Hepatocyte (in vitro differentiated cells): ENCODE data around the gene NOX5. TPM values are rescaled to one million over a fixed set of nuclear protein-coding genes. Genes with fewer than 3 reads are reported as not detected.

Experiments
- DNase-seq: peaks from one replicate; pipeline ENCODE4 v3.0.0-alpha.2; 2016; ENCODE audit warnings: low spot score
- H2AFZ ChIP-seq: fragments of 200-600 bp; sonication (generic); 2 replicates; pipeline ENCODE4 v1.6.0; 2016; ENCODE audit warnings: antibody characterized with exemption, mild to moderate bottlenecking
- H3K27ac ChIP-seq: fragments of 200-600 bp; sonication (generic); 2 replicates; pipeline ENCODE4 v1.5.1; 2016; ENCODE audit warnings: mild to moderate bottlenecking
- H3K27me3 ChIP-seq: fragments of 200-600 bp; sonication (generic); 2 replicates; pipeline ENCODE4 v1.6.1; 2016
- H3K36me3 ChIP-seq: fragments of 200-600 bp; sonication (generic); replicated peaks from 2 replicates; pipeline ENCODE4 v1.5.1; 2016; ENCODE audit warnings: low read depth; ENCODE audit not compliant: insufficient read depth
- H3K4me1 ChIP-seq: fragments of 200-600 bp; sonication (generic); 2 replicates; pipeline ENCODE4 v1.5.1; 2016; ENCODE audit warnings: mild to moderate bottlenecking, moderate library complexity; ENCODE audit not compliant: insufficient read depth
- H3K4me2 ChIP-seq: fragments of 200-600 bp; sonication (generic); 2 replicates; pipeline ENCODE4 v1.6.0; 2016
- H3K4me3 ChIP-seq: fragments of 200-600 bp; sonication (generic); 2 replicates; pipeline ENCODE4 v1.5.1; 2016; ENCODE audit warnings: mild to moderate bottlenecking
- H3K79me2 ChIP-seq: fragments of 200-600 bp; sonication (generic); 2 replicates; pipeline ENCODE4 v1.6.0; 2017; ENCODE audit warnings: mild to moderate bottlenecking
- H3K9me2 ChIP-seq: fragments of 200-600 bp; sonication (generic); replicated peaks from 2 replicates; pipeline ENCODE4 v1.6.0; 2017; ENCODE audit warnings: mild to moderate bottlenecking; ENCODE audit not compliant: insufficient read depth
- H3K9me3 ChIP-seq: fragments of 200-600 bp; sonication (generic); 2 replicates; pipeline ENCODE4 v1.5.1; 2016; ENCODE audit warnings: low read depth, mild to moderate bottlenecking
- H4K20me1 ChIP-seq: fragments of 200-600 bp; sonication (generic); 2 replicates; pipeline ENCODE4 v1.6.0; 2016; ENCODE audit warnings: mild to moderate bottlenecking; ENCODE audit not compliant: insufficient read depth, poor library complexity, severe bottlenecking
- EZH2 ChIP-seq: fragments of 200-600 bp; sonication (generic); IDR thresholded peaks from 2 replicates; pipeline ENCODE4 v1.6.1; 2016; ENCODE audit warnings: antibody characterized with exemption, mild to moderate bottlenecking, borderline replicate concordance
- EZH2phosphoT487 ChIP-seq: fragments of 200-600 bp; sonication (generic); IDR thresholded peaks from one replicate; pipeline ENCODE4 v1.6.1; 2018; ENCODE audit warnings: antibody characterized with exemption, mild to moderate bottlenecking, low read depth, moderate library complexity; ENCODE audit not compliant: unreplicated experiment, severe bottlenecking
- WGBS: methylation state at CpG from one replicate; pipeline ENCODE4 v1.1.6; 2016; ENCODE audit warnings: low lambda C conversion rate; ENCODE audit errors: missing lambda C conversion rate; 5-methylcytosine and 5-hydroxymethylcytosine counted together
- polyA plus RNA-seq: library from polyadenylated mRNA; unstranded; fragments of >200 nt; fragmentation: Nextera tagmentation; extraction: Ambion mirVana; gene quantifications from 2 replicates; pipeline ENCODE4 v1.2.1, GENCODE V29; 2016
- total RNA-seq: library from RNA; depleted of rRNA; stranded (reverse); fragments of >200 nt; gene quantifications from 2 replicates; pipeline ENCODE4 v1.2.3, GENCODE V29; 2014
- TF ChIP-seq, protein P1 (sequence below): fragments of 200-600 bp; sonication (generic); IDR thresholded peaks from 2 replicates; pipeline ENCODE4 v1.5.1; 2016; ENCODE audit warnings: antibody characterized with exemption, mild to moderate bottlenecking; ENCODE audit not compliant: poor library complexity

The NOX5 gene
- total RNA-seq = 0.13 TPM in 1 of 2 replicates, not detected in the other
- not detected in 2 replicates for polyA plus RNA-seq

GRCh38 chr15:69014454-69014853, at the start of gene NOX5:
Gene NOX5 (plus strand): TSS chr15:69014695. CDS start chr15:69014736, 41 bp downstream.
- Histone ChIP-seq H3K27ac (no peak within 1 kb of the TSS), H3K9me2 (no peaks in the 10 kb centered on the region), H2AFZ (no peak within 1 kb of the TSS), H3K4me2 (no peak within 1 kb of the TSS), H3K79me2 (no peaks in the 10 kb centered on the region), H3K9me3 (no peaks in the 10 kb centered on the region), H3K4me1 (peaks cover 11% of the 10 kb centered on the region), H3K4me3 (no peak within 1 kb of the TSS), H4K20me1 (no peaks in the 10 kb centered on the region), H3K27me3 (no peaks in the 10 kb centered on the region), H3K36me3 (no peaks in the 10 kb centered on the region)
- DNase-seq = peak; percentile 27
- no peak for TF ChIP-seq EZH2phosphoT487
- TF ChIP-seq, protein P1, sequence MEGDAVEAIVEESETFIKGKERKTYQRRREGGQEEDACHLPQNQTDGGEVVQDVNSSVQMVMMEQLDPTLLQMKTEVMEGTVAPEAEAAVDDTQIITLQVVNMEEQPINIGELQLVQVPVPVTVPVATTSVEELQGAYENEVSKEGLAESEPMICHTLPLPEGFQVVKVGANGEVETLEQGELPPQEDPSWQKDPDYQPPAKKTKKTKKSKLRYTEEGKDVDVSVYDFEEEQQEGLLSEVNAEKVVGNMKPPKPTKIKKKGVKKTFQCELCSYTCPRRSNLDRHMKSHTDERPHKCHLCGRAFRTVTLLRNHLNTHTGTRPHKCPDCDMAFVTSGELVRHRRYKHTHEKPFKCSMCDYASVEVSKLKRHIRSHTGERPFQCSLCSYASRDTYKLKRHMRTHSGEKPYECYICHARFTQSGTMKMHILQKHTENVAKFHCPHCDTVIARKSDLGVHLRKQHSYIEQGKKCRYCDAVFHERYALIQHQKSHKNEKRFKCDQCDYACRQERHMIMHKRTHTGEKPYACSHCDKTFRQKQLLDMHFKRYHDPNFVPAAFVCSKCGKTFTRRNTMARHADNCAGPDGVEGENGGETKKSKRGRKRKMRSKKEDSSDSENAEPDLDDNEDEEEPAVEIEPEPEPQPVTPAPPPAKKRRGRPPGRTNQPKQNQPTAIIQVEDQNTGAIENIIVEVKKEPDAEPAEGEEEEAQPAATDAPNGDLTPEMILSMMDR = no peak
- no peak for TF ChIP-seq EZH2
- 46% methylated on average over 1 of the region's 1 CpG for WGBS

GRCh38 chr15:68966996-68967395, 47.5 kb upstream of the NOX5 start:
- H3K9me3 ChIP-seq = peaks cover 3% of the 10 kb centered on the region
- H3K36me3 ChIP-seq = no peaks in the 10 kb centered on the region
- TF ChIP-seq EZH2phosphoT487 = no peak
- TF ChIP-seq, protein P1 = no peak
- no peak for TF ChIP-seq EZH2
- 80% methylated on average over 5 of the region's 5 CpGs for WGBS
- no peaks in the 10 kb centered on the region for H3K4me1 ChIP-seq
- H3K79me2 ChIP-seq = no peaks in the 10 kb centered on the region
- no peak overlapping the region for H3K4me3 ChIP-seq
- H3K9me2 ChIP-seq = no peaks in the 10 kb centered on the region
- H2AFZ ChIP-seq = no peak overlapping the region
- DNase-seq = no peak
- H3K27me3 ChIP-seq = no peaks in the 10 kb centered on the region
- no peaks in the 10 kb centered on the region for H4K20me1 ChIP-seq
- H3K27ac ChIP-seq = no peak overlapping the region
- no peak overlapping the region for H3K4me2 ChIP-seq

DNA sequence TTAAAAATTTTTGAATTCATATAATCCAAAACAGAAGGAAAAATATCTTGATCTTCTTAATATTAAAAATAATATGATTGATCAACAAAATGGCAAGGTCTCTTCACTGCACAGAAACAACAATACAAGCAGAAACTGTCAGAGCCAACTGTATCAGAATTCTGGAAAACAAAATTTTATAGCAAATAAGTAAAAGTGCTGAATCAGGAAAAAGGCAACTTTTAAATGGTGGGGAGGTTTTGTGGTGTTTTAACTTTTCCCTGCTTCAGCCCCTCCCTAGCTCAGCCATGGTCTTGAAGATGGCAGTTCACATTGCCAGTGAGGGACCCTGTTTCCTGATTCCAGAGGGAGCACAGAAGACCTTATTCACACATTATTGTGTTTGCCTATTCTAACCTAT, 46.5 kb upstream of the NOX5 start:
- Histone ChIP-seq H3K4me3 (no peak overlapping the region), H3K9me3 (peaks cover 3% of the 10 kb centered on the region), H3K4me2 (no peak overlapping the region), H3K36me3 (no peaks in the 10 kb centered on the region), H3K9me2 (no peaks in the 10 kb centered on the region), H3K79me2 (no peaks in the 10 kb centered on the region), H2AFZ (no peak overlapping the region), H4K20me1 (no peaks in the 10 kb centered on the region), H3K27me3 (no peaks in the 10 kb centered on the region), H3K4me1 (no peaks in the 10 kb centered on the region), H3K27ac (no peak overlapping the region)
- TF ChIP-seq EZH2 (no peak), EZH2phosphoT487 (no peak)
- TF ChIP-seq, protein P1 = no peak
- DNase-seq = no peak

DNA sequence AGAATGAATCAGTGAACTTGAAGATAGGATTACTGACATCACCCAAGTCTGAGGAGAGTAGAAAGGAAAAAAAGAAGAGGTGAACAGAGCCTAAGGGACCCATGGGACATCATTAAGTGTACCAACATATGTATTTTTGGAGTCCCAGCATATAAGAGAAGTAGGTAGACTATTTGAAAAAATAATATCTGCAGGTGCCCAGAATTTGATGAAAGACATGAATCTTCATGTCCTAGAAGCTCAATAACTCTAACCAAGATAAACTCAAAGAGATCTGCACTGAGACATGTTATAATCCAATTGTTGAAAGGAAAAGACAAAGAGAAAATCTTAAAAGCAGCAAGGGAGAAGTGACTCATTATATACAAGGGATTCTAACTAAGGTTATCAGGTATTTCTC, 45.2 kb upstream of the NOX5 start:
- Histone ChIP-seq H3K36me3 (no peaks in the 10 kb centered on the region), H4K20me1 (no peaks in the 10 kb centered on the region), H3K4me3 (no peak overlapping the region), H3K9me2 (no peaks in the 10 kb centered on the region), H3K79me2 (no peaks in the 10 kb centered on the region), H3K4me1 (no peaks in the 10 kb centered on the region), H3K27me3 (no peaks in the 10 kb centered on the region), H3K9me3 (peaks cover 3% of the 10 kb centered on the region), H2AFZ (no peak overlapping the region), H3K4me2 (no peak overlapping the region), H3K27ac (no peak overlapping the region)
- TF ChIP-seq, protein P1 = no peak
- TF ChIP-seq EZH2 = no peak
- TF ChIP-seq EZH2phosphoT487 = no peak
- no peak for DNase-seq
